Left colon (tissue), 2 donors: ENCODE data around the gene HTR3B. TPM values are rescaled to one million over a fixed set of nuclear protein-coding genes. Genes with fewer than 3 reads are reported as not detected.

ENCODE experiments used
- ATAC-seq: fragments of 200-7000 bp; cut with Tn5 transposase; one replicate; pipeline ENCODE4 v1.9.1; 2020; ENCODE audit warnings: mild to moderate bottlenecking, moderate library complexity
- DNase-seq, 2 donors: peaks; one replicate each; pipeline ENCODE4 v3.0.0-alpha.2; 2020
- intact Hi-C, 2 donors: fragments of 100-400 bp; cut with DNase I in 1 of 2; cut with micrococcal nuclease in 1 of 2; formaldehyde crosslinking; loops; one replicate each; pipeline versions ENCODE4 v1.11.2 to v1.14.0; 2022; cut with DNase I, micrococcal nuclease
- long read RNA-seq: library from polyadenylated mRNA; unstranded; transcript quantifications from one replicate; pipeline ENCODE4 v2.0.0, GENCODE V29; 2021
- total RNA-seq, 2 donors: library from RNA; stranded (reverse); fragmentation: NEBNext Ultra II Directional; extraction: Animal tissue kit (Norgen Biotek cat#: 25700); gene quantifications; one replicate each; pipeline ENCODE4 v1.2.1, GENCODE V29; 2021
- donor health status: DM: no; HTN: no; CAD: no.
- donor health status: DM: yes; HTN: yes; CAD: no.

The HTR3B gene, protein sequence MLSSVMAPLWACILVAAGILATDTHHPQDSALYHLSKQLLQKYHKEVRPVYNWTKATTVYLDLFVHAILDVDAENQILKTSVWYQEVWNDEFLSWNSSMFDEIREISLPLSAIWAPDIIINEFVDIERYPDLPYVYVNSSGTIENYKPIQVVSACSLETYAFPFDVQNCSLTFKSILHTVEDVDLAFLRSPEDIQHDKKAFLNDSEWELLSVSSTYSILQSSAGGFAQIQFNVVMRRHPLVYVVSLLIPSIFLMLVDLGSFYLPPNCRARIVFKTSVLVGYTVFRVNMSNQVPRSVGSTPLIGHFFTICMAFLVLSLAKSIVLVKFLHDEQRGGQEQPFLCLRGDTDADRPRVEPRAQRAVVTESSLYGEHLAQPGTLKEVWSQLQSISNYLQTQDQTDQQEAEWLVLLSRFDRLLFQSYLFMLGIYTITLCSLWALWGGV
- not detected for total RNA-seq
- long read RNA-seq: 0 reads

DNA sequence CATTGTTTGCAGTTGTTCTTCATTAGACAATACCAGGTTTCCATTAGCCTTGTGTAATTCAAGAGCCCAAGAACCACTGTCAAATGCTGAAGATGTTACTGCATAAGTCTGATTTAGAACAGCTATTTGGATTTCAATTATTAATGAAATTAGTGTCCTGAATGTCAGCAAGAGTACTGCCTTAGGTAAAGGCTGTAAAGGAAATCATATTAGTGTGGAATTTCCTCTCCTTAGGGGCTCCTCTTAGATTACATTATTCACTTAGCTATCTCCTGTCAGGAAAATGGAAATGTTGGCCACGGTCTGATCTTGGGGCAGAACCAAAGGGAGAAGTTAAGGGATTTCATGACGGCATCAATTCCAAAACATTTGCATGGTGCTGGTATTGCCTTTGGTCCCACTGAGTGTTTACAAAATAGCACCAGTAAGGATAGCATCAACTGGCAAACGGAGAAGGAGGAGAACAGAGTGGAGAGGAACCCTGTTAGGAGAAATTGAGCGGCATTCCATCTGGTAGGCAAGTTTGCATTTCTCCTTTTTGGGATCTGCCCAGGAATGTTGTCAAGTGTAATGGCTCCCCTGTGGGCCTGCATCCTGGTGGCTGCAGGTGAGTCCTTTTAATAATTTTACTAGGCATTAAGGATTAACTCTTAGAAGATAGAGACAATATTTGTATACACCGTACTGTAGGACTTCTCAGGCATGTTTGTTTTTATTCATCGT is at the start of gene HTR3B:
HTR3B (plus strand) TSS at position 418 of the 723 bp plus-strand sequence; CDS start at position 556, 138 bp downstream.
- DNase-seq (no peak), ATAC-seq (no peak)
- intact Hi-C loops: no loop called here

DNA sequence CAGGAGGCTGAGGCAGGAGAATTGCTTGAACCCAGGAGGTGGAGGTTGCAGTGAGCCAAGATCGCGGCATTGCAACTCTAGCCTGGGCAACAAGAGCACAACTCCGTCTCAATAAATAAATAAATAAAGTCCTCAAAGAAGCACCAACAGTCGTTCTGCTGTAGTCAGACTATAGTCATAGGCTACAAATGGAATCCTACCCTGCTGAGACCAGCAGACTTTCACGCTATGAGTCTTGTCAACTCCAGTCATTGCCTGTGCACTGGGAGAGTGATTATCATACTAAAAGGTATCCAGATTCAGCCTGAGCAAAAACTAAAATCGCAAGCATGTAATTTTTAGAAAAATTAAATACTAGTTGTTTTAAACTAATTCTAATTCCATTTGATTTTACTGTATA is 48.8 kb upstream of the HTR3B start:
- no peak for DNase-seq
- no peak for ATAC-seq
- intact Hi-C loops: no loop called here

DNA sequence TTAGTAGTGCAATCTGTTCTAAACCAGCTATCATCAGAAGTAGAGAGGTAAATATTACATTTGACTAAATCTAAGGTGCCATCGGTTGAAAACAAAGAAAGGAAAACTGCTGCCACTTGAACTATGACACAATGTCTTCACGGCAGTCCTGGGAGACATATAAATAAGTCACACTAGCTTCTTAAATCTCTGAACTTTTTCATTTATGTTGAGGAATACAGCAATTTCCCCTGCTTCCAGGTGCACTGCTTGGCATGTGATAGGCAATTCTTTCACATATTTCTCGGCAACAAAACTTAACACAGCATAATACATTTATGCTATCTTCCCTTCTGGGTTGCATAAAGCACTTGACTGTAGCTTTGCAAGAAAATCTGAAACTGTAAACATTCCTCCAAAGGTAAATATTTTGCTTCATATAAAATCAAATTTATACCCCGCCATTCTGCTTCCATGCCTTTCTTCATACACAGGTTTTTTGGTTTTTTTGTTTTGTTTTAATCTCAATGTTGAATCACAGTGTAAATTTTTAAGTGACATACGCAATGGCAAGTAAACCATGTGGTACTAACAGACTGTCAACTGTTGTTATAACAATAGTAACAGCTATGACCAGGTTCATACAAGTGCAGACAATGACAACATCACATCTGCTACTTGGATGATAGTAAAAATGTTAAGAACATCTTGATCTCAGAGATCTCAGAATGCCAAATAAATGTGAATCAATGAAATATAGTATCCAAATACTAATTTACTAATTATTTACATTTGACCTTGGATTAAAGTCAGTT is 47.4 kb upstream of the HTR3B start:
- peak; percentile 44 for ATAC-seq
- intact Hi-C loops: no loop called here
- DNase-seq: no peak

DNA sequence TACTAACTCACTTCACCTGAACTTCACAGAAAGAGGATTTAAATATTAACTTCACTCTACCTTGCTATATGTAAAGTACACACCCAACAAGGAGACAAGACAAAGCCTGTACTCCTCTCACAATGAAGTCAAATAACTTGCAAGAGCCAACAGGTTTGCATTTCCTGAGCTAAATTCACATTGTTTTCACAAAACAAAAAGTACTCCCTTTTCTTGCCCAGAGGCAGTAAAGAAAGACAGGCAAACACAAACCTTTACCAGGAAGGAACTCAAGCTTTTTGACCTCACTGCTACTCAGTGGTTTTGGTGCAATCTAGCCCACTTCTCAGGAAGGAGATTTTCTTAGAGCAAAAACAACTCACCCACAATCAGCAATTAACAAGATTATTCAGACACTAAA is 44.9 kb upstream of the HTR3B start:
- no peak for DNase-seq

DNA sequence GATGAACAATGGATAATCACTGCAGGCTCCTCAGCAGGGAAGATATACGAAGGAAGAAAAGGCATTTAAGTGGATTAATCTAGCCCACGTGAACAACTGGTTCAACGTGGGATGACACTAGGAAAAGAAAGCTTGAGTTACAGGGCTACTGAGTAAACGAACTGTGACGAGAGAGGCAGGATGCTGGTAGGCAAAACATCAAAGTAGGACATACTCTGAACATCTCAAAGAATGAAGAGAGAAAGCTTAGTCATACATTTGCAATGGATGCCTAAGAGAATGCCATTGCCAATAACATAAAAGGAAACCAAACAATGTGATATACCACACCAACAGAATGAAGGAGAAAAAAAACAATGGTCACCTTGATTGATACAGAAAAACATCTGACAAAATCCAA is 42.2 kb upstream of the HTR3B start:
- intact Hi-C loops: no loop called here
- ATAC-seq: no peak
- no peak for DNase-seq

More for the DNA sequence above, 44.9 kb upstream of the HTR3B start:
- intact Hi-C loops: no loop called here
- peak; percentile 37 for ATAC-seq

DNA sequence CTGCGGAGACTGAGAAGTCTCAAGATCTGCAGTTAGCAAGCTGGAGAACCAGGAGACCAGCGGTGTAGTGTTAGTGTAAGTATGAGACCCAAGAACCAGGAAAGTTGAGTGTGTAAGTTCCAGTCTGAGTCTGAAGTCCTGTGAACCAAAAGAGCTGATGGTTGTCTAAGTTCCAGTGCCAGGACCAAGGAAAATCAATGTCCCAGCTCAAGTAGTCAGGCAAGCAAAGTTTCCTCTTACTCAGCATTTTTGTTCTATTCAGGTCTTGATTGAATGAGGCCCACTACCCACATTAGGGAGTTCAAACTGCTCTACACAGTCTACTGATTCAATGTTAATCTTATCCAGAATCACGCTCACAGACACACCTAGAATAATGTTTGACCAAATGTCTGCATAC is 40.2 kb upstream of the HTR3B start:
- intact Hi-C loops: no loop called here
- no peak for ATAC-seq

DNA sequence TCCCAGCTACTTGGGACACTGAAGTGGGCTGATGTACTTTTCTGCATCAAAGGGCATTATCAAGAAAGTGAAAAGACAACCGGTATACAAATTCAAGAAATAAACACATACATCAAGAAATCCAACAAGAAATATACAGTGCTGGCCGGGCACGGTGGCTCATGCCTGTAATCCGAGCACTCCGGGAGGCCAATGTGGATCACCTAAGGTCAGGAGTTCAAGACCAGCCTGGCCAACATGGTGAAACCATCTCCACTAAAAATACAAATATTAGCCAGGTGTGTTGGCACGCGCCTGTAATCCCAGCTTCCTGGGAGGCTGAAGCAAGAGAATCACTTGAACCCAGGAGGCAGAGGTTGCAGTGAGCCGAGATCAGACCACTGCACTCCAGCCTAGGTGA is 38.7 kb upstream of the HTR3B start:
- DNase-seq: no peak
- intact Hi-C loops: no loop called here
- no peak for ATAC-seq

More for the DNA sequence above, 40.2 kb upstream of the HTR3B start:
- no peak for DNase-seq

DNA sequence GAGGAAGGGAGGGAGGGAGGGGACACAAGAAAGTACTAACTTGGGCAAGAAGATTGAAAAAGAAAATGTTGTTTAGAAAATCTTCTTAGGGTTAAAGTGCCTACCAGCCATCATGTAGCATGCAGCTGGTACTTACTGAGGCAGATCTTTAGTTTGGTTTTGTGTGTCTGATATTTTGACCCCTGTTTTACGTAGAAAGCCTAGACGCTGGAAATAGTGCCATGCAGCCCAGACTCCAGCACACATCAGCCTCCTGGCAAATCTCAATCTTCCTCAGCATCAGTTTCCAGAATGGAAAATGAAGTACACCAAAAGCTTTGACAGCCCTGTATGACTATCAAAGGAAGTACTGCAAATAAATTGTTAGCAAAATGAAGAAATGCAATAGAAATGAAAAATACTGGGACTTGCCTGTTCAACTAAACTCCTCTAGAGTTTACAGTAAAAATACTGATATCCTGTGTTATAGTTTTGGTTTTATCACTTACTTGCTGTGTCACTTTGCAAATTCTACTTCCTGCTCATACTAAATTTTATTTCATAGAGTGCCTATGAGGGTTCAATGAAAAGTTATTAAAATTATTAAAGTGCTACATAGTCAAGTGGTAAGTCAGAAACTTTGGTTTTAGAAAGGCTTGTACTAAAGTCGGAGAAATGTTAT is 36.6 kb upstream of the HTR3B start:
- intact Hi-C loops: no loop called here
- DNase-seq: no peak
- no peak for ATAC-seq

DNA sequence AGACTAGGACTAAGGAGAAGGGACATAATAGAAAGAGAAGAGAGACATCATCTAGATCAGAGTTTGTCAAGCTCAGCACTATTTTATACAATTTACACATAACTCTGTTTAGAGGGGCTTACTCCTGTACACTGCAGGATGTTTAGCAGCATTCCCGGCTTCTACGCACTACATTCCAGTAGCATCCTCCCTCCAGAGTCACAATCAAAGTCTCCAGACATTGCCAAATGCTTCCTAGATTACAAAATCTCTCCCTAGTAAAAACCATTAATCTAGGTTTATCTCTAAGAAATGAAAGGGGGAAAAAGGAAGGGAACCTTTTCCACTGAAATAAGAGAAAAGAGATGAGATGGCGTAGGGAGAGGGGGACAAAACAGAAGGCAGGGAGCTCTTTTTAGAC is 33.3 kb upstream of the HTR3B start:
- DNase-seq: no peak
- intact Hi-C loops: no loop called here
- no peak for ATAC-seq

DNA sequence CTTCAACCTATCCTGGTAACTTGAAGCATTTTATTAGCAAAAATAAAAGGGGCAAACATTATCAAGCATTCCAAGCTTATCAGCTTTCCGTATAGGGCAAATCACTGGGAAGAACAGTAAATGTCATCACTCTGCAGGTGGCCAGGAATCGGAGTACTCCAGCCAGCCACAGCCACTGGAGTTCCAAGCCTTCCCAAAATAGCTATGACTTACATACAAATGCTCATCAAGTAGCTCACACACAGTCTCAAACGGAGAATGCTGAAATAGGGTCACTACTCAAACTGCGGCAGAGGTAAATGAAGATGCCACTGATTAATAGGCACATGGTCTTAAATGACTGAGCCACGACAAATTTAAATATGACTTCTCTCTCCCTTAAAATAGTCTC is 31.4 kb upstream of the HTR3B start:
- intact Hi-C loops: no loop called here
- DNase-seq (no peak), ATAC-seq (no peak)

DNA sequence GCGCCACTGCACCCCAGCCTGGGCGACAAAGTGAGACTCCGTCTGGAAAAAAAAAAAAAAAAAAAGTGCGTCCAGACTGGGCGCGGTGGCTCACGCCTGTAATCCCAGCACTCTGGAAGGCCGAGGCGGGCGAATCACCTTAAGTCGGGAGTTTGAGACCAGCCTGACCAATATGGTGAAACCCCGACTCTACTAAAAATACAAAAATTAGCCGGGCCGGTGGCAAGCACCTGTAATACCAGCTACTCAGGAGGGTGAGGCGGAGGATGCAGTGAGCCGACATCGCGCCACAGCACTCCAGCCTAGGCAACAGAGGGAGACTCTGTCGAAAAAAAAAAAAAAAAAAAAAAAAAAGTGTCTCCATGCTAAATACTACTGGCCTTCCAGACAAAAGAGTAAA is 30.5 kb upstream of the HTR3B start:
- intact Hi-C loops: no loop called here
- ATAC-seq (no peak), DNase-seq (no peak)

DNA sequence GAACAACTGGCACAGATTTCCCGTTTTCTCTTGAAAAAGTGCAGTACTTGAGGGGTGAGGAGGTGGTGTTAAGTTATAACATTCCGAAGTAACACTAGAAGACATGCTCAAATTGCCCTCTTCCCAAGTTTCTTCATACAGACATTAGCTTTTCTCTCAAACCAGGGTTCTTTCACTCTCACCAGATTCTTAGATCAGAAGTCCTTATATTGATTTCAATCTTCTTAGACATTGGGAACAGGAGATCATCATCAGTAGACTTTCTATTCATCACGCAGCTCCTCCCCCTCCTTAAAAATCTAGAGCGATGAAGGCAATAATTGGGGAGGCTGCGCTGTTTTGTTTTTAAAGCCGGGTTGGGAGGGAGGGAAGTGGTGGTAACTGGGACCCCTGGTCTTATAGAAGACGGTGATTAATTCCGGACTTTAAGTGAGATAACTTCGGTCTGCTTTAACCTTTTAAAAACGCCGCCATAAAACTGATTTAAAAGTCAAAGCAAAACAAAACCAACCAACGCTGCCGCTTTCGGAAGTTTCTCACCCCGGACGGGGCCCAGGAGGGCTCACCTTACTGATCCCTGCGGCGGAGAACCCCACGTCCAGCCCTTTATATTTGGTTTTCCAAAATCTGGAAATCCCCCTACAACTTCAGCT is 29.9 kb upstream of the HTR3B start:
- peak; percentile 15 for ATAC-seq
- intact Hi-C loops: no loop called here
- DNase-seq: no peak

DNA sequence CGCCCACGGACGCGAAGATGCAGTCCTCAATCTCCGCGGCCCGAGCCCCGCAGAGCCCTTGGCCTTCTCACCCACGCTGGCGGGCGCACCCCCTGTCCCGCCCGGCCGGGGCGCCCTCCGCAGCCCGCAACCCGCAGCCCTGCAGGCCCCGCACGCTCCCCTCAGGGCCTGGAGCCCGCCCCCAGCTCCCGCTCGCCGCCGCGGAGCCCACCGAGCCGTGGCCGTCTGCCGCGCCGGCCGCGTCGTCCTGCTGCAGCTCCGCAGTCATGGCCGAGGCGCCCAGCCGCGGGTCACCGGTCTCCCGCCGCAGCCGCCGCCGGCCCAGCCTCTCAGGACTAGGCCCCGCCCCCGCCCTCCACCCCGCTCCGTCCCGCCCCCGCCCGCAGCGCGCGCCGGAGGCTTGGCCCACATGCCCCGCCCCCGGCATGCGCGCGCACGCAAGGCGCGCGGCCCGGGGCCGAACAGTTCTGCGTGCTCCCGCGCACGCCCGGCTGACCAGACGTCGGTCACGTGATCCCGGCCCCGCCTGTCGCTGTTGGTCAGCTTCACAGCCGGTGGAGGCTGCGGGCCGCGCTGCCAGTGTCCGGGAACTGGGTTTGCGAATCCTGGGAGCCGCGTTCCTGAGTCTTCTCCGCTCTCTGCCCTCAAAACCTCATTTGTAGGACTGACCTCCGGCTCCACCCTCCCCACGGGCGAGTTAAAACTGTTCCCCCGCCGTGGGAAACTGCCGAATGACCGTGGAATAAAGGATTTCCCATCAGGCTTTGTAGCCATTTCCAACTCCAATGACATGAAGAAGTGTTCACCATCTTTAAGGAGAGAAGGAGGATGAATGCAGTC is 29.1 kb upstream of the HTR3B start, which contains the start of gene USP28:
USP28 (minus strand) TSS at position 339 of the 840 bp plus-strand sequence; CDS start at position 268, 71 bp downstream.
- DNase-seq (peak; percentile 97 to 98), ATAC-seq (peak; percentile 90)
- intact Hi-C loops: no loop called here

DNA sequence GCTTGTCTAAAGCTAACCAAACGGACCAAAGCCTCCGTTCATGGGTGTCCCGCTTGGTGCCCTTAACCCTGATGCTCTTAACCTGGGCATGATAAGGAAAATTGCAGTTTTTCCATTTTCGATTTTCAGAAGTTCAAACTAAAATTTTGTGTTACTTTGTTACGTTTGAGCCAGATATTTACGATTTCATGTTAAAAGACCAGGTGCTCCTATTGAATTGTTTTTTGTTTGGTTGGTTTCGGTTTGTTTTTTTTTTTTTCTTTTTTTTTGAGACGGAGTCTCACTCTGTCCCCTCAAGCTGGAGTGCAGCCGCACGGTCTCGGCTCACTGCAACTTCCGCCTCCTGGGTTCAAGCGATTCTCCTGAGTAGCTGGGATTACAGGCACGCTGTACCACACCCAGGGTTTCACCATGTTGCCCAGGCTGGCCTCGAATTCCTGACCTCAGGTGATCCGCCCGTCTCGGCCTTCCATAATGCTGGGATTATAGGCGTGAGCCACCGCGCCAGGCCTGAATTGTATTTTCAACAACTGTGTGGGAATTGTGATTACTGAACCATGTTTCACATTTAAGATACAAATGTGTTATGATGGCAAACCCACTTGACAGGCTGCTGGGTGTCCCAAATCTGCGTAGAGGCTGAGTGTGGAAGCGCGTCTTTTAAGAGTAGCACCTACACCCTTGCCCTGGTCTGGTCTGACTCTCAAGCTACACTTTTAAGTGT is 28.4 kb upstream of the HTR3B start:
- intact Hi-C loops: no loop called here
- ATAC-seq (no peak), DNase-seq (peak; percentile 27 to 36)

DNA sequence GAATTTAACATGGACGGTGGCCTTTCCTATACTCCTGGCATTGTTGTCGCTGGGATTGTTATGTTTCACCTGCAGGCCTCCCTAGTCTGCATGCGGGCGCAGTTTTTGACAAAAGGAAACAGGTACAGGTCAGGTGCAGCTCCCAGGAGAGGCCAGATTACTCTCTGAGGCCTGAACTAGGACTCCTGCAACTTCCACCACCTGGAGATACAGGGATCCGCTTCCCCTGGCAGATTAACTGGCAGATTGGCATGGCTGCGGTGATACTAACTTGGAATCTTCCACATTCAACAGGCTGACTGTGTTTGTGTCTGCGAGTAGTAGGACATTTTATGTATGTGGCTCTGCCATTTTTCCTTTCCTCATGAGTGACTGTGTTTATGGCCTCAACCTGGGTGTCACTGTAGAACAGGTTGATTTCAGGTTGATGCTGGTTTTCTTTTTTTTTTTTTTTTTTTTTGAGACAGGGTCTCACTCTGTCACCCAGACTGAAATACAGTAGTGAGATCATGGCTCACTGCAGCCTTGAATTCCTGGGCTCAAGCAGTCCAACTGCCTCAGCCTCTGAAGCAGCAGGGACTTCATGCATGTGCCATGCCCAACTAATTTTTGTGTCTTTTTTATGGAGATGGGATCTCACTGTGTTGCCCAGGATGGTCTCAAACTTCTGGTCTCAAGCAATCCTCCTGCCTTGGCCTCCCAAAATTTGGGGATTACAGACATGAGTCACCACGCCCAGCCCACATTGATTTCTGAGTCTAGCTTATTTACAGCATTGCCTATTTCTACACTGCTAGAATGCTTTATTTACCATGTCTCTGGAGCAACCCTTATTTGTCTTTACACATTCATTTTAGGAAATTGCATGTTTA is 27.6 kb upstream of the HTR3B start:
- intact Hi-C loops: no loop called here
- DNase-seq (no peak), ATAC-seq (no peak)

DNA sequence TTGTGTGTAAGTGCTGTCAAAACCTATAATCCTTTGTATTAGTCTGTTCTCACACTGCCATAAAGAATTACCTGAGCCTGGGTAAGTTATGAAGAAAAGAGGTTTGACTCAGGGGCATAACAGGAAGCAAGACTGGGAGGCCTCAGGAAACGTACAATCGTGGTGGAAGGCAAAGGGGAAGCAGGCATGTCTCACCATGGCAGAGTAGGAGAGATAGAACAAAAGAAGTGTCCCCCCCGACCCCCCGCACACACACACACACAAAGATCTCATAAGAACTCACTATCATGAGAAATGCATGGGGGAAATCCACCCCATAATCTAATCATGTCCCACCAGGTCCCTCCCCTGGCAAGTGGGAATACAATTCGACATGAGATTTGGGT is 26.9 kb upstream of the HTR3B start:
- DNase-seq: no peak
- intact Hi-C loops: no loop called here
- no peak for ATAC-seq
